GM18907 (cell line): ENCODE measurements around the gene SRSF6.
"Not testable (repeated sequence)": the region's sequence is repeated elsewhere in the genome, so short reads cannot be mapped to it uniquely, and the experiment has no call there.

Source experiments
- ATAC-seq: cut with Tn5 transposase; IDR thresholded peaks from one replicate; pipeline ENCODE4 v1.9.1; 2021; ENCODE audit warnings: mild to moderate bottlenecking, moderate library complexity; ENCODE audit not compliant: unreplicated experiment

SRSF6 gene

DNA sequence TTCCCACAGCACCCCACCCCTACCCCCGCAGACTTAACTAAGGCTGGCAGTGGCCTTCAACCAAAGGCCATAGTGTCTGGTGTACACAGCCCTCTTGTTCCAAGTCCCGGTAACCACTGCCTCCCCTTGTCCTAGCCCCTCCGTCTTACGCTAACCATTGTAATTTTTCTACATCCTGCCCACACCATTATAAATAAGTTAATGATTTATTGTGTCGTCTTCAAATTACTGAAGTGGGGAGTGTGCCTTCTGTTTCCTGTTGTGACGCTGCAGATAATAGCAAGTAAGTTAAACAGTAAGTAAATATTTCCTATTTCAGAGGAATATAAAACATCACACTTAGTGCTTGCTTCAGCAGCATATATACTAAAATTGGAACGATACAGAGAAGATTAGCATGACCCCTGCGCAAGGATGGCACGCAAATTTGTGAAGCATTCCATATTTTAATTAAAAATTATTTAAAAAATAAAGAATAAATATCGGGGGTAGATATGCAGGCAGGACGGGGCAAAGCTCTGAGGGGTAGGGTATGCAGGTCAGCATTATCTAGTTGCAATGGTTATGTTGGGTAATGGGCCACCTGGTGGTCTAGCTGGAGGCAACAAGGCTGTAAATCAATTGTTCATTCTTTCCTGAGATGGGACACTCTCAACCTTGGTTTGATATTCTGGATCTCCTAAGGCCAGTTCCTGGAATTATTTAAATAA is 15.1 kb downstream of the SRSF6 start:
- no peak for ATAC-seq

DNA sequence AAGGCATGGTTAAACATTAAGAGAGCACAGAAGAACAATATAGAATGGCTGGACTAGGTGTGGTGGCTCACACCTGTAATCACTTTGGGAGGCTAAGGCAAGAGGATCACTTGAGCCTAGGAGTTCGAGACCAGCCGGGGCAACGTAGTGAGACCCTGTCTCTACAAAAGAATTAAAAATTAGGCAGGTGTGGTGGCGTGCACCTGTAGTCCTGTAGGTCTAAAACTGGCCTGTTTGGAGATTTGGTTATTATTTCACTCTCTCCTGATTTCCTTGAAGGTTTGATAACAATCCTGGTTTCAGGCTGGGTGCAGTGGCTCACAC is 15.6 kb downstream of the SRSF6 start:
- ATAC-seq = no peak

DNA sequence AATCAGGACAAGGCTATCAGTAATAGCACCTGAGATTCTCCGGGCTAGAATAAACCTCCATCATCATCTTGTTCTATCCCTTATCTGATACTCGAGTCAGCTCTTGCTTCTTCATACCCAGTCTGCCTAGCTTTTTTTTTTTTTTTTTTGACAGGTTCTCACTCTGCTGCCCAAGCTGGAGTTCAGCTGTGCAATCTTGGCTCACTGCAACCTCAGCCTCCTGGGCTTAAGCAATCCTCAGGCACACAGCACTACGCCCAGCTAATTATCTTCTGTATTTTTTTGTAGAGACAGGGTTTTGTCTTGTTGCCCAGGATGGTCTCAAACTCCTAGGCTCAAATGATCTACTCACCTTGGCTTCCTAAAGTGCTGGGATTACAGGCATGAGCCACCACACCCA is 19.5 kb downstream of the SRSF6 start:
- no peak for ATAC-seq

DNA sequence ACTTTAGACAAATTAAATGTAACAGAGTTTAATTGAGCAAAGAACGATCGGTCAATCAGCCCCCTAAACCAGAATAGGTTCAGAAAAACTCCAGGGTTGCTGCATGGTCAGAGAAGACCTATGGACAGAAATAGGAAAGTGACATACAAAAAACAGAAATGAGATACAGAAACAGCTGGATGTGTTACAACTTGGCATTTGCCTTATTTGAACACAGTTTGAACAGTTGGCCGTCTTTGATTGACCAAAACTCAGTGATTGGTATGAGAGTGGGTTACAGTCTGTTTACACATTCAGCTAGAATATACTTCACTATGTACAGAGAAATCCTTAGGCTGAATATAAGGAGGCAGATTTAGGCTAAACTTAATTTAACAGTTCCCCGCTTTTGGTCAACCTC is 19.9 kb downstream of the SRSF6 start:
- no peak for ATAC-seq

DNA sequence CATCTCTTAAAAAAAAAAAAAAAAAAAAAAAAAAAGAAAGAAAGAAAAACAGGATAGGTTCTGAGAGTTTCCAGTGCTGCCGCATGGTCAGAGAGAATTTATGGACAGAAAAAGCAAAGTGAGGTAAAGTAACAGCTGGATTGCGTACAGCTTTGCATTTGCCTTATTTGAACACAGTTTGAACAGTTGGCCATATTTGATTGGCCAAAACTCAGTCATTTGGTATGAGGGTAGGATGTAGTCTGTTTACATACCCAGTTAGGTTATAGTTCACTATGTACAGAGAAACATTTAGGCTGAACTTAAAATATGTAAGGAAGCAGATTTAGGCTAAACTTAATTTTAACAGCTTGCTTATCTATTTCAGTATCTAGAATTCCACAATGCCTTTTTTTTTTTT is 32.3 kb downstream of the SRSF6 start:
- ATAC-seq = no peak

DNA sequence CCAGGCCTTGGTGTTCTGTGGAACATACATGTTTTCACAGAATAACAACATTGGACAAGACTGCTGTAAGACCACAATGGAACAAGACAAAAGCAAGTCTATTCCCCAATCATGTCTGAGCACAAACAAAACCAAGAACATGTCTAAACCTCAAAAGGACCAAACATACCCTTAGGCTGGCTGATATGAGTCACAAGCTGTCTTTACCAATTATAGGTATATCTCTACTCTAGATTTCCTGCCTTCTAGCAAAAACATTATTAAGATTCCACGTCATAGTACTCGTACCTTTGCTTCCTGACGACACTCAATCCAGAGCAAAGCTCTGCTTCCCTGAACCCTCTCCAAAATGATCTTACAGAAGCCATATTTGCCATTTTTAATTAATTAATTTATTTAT is 34.4 kb downstream of the SRSF6 start:
- ATAC-seq = peak; percentile 74

DNA sequence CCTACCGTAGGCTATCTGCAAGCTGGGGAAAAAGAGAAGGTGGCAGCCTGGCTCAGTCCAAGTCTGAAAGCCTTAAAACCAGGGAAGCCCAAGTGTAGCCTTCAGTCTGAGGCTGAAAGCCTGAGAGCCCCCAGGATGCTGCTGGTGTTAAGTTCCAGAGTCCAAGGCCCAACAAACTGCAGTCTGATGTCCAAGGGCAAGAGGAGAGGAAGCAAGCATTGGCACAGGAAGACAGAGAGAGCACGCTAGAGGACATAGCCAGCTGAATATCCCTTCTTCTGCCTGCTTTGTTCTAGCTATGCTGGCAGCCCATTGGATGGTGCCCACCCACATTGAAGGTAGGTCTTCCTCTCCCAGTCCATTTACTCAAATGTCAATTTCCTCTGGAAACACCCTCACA is 37.7 kb downstream of the SRSF6 start:
- no peak for ATAC-seq

DNA sequence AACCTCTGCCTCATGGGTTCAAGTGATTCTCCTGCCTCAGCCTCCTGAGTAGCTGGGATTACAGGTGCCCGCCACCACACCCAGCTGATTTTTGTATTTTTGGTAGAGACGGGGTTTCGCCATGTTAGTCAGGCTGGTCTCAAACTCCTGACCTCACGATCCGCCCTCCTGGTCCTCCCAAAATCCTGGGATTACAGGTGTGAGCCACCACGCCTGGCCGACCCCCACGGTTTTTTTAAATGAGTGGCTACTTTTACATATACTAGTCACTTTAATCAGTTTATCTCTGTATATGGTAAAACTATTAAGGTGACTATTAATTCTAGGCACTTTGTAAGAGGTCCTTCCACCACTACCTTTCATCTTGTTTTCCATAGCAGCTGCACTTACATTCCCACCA is 44.3 kb downstream of the SRSF6 start:
- ATAC-seq = not testable (repeated sequence)

DNA sequence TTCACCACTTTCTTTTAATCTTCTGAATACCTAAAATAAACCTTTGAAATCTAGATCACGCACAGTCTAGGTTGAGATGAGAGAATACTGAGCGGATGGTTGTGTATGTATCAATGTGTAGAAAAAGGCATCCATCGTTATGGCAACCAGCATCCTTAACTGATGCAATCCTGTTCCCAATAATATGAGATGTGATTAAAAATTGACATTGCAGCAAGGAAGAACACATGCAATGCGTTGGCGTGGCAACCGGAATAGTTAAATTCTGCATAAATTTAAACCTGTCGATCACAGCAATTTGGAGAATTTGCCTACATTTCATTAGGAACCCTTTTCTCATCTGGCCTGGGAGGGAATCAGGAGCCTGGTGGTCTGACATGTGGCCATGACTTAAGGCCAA is 48.5 kb downstream of the SRSF6 start:
- no peak for ATAC-seq

DNA sequence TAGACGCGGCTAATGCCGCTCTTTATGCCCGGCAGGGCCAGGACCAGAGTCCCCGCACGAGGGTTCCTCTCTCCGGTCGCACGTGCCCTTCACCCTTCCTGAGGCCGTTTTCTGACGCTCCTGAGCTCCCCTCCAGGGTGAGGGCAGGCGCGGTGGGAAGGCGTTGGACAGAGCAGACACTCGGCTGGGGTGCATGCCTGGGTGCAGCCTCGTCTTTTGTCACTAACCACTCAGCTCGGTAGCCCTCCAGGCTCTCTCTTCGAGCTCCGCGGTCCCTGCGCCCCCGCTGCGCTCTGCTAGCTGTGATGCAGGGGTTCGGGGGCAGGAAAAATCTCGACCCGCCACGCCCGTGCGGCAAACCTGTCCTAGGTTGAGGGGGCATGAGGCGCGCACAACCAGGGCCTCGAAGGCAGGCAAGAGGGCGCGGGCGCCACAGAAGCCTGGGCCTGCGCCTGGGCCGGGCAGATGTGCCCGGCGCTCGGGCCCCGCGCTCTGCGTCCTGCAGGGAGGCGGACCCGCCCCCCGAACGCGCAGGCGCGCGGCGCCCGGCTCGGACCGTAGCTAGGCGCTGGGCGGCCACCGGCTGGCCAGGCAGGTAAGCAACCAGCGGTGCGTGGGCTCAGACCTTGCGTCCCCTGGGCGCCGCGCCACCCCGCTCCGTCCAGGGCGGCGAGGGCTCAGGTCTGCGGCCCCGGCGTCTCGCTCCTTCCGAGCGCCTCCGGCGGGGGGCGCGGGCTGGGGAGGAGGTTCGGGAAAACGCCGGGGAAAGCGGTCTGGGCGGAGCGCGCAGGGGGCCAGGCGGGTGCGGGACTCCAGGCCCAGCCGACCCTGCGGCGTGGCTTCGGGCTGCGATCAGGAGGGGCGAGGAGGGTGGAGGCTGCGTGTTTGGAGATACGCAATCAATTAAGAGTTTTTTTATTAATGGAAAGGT is 49.7 kb downstream of the SRSF6 start, which contains the start of gene L3MBTL1:
L3MBTL1 (plus strand) TSS at position 548 of the 931 bp plus-strand sequence. CDS start 5,807 bp downstream, outside the sequence.
- no peak for ATAC-seq

DNA sequence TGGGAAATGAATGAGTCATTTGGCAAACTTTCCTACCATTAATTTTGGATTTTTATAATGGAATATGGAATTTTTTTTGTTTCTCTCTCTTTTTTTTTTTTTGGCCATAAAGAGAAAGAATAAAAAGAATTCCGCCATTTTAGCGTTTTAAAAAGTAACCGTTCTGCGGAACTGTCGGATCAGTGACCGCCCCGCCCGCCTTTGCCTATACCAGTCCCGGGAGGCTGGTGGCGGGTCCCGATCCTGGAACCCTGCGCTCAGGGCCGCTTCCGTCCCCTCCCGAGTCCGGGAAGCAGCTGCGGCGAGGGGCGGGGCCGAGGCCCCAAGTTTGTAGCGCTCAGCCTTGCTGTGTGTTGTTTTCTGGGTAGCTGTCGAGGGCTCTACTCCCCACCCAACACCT is 50.4 kb downstream of the SRSF6 start:
- ATAC-seq = no peak

DNA sequence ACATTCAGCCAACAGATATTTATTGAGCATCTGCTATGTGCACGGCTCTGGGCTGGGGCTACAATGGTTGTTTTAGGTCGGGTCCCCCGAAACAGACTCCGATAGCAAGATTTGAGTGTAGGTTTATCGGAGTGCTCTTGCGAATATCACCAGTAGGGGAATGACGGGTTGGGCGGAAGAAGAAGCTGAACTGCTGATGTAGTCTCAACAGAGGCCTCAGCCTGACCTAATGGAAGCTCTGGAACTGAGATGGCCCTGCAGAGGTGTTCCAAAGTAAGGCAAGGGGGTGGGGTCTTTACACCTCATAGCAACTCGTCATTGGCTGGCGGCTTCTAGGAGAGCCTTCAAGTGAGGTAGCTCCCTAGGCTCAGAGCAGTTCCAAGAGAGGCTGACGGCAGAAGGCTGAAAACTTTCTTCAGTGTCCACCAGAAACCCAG is 50.9 kb downstream of the SRSF6 start:
- ATAC-seq = no peak

DNA sequence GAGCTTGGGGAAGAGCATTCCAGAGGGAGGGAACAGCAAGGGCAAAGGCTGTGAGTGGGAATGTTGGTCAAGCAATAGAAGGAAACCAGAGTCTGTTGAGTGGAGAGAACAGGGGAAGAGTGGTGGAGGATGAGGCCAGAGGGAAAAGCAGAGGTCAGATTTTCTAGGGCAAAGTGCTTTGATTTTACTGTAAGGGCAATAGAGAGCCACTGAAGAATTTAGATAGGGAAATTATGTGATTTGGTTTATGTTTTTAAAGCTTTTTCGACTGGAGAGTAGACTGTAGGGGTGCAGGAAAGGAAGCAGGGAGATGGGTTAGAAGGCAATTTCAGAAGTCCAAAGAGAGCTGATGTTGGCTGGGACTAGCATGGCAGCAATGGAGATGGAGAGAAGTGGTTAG is 54.2 kb downstream of the SRSF6 start:
- ATAC-seq = no peak

DNA sequence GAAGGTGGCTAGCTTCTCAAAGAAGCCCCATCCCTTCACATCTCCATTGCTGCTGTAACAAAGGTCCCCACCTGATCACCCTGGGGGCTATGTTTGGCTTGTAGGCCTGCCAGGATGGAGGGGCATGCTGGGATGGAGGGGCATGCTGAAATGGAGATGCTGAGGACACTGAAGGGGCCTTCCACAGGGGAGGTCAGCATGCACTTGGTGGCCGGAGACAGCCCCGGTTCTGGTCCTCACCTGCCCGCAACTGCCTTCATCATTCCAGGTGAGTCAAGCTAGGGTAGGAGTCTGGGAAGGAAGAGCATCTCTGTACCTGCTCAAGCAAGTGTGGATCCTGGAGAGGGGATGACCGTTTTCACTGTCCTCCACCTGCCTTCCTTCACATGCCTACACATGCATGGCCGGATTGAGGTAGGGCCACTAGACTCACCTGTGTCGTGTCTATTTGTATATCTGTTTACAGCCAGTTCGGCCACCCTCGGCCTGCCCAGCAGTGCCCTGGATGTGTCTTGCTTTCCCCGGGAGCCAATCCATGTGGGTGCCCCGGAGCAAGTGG is 55.8 kb downstream of the SRSF6 start:
- ATAC-seq = peak; percentile 10
